Stimulated activated CD4-positive, alpha-beta T cell treated with anti-CD3 and anti-CD28 coated beads, Interleukin-4, amount 100 ng/mL, for 4 hours (primary cell): Measurements from ENCODE around the gene TACC3.

Experiments used
- DNase-seq, 2 experiments: peaks; one replicate each; pipeline ENCODE4 v3.0.0-alpha.2; 2020

Gene TACC3

DNA sequence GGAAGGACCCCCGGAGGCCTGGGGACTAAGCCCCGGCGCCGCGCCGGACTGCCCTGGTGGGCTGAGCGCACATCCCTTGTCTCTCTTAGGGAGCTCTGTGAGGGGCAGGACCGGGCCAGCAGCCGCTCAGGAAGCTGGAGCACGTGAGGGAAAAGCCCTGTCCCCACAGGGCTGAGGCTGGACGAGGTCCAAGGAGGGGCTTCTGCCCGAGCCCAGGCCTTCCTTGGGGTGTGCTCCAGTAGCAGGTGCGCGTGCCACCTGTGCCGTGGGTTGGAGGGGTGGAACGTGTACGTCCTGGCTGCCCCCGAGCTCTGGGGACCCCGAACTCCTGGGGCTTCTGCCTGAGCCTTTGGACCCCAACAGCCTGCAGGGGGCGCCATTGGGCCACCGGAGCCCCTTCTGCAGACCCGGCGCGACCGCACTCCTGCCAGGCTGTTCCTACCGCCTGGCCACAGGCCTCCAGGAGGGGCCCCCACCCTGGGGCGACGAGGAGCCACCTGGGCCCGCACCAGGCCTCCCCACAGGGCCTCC is 27.2 kb downstream of the TACC3 start:
- peak; percentile 63 to 82 for DNase-seq

DNA sequence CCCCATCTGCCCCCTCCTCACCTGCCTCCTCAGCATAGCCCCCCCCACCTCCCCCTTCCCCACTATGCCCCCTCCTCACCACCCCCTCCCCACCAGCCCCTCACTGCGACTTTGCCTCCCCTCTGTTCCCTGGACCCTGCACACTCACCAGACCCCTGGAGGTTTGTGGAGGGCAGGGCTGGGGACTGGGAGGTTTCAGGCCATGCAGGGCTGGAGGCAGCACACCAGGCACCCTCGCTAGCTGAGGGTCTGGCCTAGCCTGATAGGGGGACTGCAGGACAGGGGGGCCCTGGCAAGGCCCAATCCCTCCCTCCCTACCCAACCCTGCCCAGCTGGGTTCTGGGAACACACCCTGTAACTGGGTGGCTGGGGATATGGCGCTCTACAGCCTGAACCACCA is 28.0 kb downstream of the TACC3 start:
- DNase-seq, result no peak

DNA sequence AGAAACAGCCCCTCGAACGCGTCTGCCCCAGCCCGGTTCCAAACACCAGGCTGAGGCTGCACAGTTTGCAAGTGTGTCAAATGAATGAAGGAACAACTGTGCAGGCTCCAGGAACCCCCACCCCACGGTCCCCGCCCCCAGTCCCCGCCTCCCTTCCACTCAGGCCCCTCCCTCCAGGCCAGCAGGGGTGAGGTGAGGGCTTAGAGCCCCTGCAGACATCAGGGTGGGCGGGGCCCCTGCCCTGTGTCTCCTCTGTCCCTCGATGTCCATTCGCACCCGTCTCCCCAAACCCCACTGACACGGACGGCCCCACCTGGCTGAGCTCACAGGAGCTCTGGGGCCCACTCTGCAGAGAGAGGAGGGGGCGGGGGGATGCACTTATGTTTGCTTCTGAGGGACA is 28.5 kb downstream of the TACC3 start:
- no peak for DNase-seq

DNA sequence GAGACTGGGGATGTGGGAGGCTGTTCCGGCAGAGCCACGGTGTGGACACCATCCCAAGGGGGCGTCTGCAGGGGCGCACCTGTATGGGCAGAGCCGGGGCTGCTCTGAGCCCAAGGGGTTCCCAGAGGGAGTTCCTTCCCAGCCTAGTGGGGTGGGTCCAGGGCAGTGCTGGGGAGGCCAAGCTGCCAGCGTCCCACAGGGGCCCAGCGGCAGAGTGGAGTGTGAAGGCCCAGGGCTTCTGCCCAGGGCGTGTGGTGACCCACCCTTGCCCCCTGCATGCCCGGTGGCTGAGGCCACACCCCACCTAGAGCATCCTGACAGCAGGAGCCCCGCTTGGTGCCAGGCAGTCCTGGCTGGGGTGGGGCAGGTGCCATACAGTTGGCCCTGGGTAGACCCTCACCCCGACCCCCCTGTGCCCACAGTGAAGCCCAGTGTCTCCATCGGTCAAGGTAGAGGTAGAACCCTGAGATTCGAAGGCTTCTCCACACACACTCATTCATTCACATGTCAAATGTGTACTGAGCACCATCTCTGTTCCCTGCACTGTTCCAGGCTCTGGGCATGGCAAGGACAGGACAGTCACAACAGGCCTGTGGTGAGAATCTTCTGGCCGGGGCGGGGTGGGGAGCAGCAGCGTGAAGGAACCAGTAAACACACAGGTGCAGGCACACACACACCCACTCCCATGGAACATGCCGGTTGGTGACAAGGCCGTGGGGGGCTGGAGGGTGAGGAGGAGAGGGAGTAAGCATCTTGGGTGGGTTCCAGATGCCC is 29.2 kb downstream of the TACC3 start:
- DNase-seq, result no peak

DNA sequence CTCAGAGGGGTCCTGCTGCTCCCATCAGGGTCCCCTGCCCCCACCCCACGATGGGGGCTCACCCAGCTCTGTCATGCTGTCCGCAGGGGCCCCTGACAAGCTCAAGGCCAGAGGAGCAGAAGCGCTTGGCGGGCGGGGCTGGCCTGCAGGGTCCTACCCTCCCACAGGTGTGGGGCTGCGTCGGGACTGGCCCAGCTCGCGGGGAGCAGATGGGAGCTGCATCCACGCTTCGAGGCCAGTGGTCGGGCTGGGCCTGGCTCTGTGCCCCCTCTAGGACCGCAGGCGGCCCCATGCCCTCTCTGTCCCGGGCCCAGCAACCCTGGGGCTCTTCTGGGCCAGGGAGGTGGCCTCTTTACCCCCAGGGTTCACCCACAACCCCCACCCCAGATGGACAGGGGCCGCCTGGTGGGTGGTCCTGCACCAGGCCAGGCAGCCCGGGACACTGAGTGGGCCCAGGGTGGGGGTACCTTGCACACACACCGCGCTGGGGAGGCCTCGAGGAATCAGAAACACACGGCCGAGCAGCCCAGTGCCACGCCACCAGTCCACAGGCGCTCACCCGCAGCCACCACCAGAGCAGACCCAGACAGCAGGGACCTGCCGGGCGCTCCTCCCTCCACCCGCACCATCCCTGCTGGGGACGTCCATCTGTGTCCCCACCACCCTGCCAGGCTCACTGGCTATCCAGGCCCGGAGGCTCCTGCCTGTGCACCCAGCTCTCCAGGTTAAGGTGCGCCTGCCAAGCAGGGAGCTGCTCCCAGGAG is 30.0 kb downstream of the TACC3 start:
- no peak for DNase-seq

DNA sequence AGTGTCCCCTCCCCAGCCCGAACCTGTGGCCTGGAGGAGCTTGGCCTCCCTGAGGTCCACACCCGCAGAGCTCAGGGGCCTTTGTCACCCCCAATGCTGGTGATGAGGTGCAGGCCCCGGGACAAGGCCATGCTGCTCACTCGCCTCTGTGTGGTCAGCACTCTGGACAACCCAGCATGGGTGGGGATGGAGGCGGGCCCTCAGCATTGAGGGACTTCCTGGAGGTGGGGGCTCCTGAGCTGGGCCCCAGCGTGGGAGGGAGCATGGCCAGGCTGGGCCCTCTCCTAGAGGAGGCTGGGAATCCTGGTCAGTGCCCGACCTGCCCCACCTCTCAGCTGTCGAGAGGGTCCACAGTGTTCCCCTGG is 30.6 kb downstream of the TACC3 start:
- no peak for DNase-seq

DNA sequence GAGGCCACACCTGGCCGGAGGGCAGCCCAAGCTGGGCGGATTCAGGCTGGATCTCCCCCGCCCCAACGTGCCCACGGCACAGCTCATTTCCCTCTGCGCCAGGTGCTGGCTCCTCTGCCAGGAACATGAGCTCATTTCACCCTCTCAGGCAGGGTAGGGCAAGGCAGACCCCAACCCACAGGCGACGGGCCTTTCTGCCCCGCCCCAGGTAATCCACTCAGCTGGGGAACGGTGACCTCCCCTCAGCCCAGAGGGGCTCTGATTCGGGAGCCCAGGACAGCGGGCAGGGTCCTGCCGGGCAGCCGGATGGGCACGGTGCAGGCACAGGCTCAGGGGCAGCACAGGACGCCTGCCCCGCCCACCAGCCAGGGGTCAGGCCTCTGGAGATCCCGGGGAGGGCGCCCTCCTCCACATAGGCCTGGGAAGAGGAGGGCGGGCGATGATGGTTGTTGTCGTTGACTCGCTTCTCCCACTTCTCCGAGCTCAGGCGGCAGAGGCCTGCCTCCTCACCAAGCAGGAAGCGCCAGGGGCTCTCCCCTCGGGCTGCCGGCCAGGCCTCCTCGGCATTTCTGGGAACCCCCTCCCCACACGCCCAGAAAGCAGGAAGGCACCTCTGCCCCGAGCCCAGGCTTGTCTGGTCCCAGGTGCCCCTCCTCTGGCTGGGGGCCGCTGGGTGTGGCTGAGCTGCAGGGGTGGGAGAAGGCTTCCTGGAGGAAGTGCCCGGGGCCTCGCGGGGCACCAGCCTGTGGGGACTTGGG is 31.1 kb downstream of the TACC3 start:
- no peak for DNase-seq

DNA sequence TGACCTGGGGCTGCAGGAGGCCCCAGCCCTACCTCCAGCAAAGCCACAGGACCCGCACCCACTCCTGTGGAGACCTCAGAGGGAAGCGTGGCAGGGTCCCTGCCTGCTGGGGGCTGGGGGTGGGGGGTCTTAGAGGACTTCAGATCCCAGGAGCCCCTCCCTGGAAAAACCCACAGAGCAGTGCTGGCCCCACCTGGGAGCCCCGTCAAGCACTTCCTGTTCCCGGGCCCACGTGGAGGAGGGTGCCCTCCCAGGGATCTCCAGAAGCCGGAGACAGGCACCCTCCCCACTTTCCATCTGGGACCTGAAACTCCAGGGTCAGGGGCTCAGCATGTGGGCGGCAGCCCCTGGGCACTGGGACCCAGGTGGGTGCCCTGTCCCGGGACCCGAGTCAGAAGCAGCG is 32.0 kb downstream of the TACC3 start:
- no peak for DNase-seq

DNA sequence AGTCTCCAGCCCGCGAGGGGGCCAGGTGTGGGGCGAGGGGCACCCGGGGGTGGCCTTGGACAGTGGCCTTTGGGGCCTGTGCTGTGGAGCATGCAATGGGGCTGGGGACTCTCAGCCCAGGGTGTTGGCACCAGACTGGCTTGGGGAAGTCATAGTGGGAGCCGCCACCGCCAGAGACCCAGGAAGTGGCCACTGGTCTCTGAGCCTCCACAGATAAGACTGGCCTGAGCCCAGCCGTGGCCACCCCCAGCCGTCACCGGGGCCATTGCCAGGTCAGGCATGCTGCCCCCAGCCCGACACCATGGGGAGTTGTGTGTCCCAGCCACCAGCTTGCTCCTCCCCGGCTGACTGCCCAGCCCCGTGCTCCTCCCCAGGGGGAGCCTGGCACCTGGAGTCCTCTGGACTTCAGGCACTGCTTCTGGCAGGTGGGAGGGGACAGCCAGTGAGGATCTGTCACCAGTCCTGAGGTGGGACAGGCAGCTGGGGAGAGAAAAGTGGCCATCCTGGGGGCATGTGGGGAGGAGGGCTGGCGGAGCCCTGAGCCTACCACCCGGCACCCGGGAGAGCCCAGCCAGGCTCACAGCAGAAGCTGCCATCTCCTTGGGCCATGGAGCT is 32.5 kb downstream of the TACC3 start:
- no peak for DNase-seq

DNA sequence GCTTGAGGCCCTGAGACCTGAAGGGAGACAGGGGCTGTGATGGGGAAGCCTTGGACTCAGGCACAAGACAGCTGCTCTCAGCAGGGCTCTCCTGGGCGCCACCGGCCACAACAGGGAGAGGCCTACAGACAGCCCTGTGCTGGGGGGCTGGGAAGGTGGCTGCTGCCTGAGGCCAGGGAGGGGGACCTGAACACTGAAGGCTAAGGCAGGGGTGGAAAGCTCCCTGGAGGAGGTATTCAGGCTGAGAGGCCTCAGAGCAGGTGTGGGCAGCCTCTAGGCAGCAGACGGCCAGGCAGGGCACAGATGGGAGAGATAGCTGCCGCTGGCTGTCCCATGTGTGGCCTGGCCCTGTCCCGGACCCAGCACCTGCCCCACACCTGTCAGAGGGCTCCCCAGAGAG is 33.0 kb downstream of the TACC3 start:
- DNase-seq, result no peak

DNA sequence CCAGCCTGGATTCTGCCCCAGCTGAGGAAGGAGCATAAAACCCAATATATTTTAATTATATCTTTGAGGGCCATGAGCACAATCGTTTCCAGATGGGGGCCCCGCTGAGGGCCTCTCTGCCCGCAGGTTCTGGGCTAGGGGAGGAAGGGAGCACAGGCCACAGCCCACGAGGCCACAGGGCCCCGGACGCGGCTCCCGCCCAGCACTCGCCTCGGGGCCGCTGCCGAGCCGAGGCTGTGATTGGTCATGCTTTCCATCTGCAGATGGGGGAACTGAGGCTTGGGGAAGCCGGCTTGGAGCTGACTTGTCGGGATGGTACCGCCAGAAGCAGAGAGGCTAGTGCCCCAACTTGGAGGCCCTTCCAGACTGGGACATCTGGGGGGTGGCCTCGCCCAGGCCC is 34.0 kb downstream of the TACC3 start:
- DNase-seq, result no peak

DNA sequence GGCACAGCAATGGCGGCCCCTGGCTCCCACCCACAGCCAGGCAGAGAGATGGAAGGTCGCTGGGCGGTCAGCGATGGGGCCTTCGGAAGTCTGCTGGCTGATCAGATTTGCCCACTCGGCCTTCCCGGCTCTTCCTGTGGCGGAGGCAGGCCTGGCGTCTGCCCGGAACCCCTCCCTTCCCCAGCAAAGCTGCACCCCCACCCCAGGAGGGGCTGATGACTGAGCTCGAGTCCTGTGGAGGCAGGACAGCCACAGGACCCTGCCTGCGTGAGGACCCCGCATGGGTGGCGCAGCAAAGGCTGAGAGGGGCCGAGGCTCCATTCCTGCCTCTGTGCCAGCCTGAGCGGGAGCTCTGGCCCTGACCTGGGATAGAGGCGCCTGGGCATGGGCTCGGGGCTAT is 34.8 kb downstream of the TACC3 start:
- DNase-seq, result no peak

DNA sequence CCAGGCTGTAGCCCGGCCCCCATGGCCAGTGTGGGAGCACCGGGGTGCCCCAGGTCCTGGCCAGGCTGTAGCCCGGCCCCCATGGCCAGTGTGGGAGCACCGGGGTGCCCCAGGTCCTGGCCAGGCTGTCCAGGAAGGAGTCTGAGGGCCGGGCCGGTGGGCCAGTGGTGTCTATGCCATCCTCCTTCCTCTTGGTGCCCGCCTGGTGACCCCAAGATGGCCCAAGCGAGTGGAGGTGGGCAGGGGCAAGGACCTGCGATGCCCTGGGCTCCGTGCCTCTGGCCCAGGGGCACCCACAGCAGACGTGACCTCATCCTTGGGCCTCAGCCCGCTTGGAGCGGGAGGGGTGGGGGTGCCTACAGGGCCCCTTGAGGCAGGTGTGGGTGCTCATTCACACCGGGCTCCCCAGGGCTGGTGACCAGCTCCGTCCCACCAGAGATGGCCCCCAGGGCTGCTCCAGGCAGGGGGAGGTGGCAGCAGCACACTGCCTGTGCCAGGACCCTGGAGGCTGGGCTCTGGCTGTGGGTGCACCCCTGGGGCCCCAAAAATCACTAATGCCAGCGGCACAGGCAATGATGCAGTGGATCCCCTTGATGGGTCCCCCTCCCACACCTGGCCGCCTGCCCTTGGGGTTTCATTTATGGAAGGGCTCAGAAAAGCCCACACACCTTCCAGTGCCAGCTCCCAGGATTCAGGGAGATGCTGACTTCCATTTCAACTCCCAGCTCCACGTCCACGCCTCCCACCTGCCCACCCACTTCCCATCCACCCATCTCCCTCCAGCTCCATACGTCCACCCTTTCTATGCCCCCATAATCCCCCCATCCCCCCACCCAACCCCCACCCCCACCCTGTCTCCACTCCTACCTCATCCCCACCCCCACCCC is 35.8 kb downstream of the TACC3 start:
- no peak for DNase-seq

DNA sequence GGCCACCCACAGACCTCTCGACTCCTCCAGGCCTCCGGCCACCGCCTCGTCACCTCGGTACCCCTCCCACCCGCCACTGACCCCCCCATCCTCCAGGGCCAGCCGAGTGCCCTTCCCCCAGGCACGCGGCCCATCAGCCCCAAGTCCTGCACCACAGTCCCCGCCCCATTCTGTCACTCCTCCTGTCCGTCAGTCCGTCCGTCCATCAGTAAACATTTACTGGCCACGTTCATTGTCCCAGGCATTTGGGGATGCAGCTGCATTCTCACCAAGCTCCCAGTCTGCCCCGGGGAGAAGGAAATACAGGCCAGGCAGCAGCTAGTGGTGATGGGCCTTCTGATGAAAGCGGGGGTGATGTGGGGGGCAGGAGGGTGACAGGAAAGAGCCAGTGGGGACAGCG is 36.5 kb downstream of the TACC3 start:
- DNase-seq, result no peak

DNA sequence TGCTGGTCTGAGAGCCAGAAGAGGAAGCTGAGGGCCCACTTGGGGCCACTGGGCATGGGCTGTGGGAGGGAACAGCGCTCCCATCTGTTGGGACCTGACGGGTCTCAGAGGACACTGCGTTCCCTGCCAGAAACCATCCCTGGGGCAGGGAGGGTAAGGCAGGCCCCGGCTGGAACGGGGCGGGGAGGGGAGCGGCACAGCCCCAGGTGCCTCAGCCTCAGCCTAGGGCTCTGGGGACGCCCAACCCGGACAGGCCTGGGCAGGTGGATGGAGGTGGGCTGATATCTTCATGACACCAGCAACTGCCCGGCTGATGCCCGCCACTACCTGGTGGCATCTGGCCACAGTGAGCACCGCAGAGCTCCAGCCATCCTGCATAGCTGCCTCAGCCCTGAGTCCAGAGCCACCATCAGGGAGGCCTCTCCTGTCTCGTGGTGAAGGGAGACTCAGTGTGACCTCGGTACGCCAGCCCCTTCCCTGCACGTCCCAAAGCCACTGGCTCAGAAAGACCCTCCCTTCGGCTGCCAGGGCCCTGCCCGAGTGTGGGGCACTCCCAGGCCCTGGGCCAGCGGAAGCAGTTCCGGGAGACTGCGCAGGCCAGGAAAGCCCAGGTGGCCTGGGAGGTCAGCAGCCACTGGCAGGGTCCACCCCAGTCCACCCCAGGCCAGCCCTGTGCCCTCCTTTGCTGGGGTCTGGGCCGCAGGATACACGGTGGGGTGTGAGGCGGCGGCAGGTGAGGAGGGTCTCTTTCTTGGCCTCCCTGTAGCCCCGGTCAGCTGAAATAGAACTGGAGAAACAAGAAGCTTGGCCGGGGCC is 37.2 kb downstream of the TACC3 start:
- no peak for DNase-seq

DNA sequence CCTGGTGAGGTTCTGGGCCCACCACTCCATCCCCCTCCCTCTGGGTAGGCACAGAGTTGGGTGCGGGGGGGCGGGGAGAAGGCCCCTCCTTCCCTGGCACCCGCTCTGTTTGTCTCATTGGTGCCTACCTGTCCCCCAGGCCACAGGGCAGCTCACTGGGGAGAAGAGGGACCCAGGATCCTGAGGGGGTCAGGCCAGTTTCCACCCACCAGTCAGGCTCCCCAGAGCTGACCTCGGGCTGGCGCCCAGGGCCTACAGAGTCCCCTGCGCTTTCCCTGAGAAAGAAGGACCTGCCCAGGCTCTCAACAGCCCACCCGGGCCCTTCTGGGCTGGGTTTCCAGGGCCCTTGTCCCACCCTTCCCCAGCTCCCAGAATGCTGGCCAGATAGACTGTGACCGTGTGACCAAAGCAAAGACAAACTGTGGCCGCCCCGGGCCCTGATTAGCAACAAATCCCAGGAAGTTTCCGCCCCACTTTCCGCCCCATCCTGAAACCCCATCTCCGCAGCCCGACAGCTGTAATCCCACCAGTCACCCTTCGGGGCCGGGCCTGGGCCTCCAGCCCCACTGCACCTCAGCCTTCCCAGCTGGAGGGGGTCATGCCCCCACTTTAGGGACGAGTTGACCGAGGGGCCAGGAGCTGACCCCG is 38.0 kb downstream of the TACC3 start:
- no peak for DNase-seq

DNA sequence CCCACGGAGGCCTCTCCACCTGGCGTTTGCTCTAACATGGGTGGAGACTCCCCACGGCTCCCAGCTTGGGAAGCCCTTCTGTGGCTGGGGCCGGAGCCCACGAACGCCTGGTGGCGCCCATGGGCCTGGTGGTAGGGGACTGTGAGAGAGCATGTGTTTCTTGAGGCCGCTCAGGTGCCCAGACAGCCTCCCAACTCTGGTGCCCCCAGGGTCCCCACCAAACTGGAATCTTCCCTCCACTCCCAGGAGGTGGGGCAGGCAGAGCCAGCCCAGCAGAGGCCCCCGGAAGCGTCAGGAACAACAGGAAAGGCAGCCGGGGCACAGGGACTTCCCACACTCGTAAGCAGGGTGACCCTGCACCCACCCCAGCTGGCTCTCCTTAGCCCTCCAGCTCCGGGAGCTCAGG is 38.5 kb downstream of the TACC3 start:
- DNase-seq, result no peak

DNA sequence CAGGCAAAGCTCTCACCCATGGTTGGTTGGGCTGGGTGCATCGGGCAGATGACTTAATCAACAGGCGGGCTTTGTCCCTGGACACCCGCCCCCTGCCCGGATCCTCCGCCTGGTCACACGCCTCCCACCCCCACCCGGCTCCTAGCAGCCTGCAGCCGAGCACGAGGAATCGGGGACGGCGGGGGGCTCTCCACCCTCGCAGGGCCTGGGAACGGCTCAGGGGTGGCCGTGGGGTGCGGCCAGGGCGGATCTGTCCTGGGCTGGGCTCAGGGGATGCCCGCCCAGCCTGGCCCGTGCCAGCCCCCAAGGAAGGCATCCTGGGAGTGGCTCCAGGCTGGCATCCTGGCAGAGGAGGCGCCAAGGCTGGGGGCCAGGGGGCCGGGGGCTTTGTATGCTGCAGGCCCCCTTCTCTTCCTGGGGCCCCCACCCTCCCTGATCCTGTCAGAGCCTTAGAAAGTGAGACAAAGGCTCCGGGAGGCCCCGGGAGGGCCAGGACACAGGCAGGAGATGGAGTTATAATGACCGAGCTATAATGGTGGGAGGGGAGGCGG is 39.3 kb downstream of the TACC3 start:
- no peak for DNase-seq

DNA sequence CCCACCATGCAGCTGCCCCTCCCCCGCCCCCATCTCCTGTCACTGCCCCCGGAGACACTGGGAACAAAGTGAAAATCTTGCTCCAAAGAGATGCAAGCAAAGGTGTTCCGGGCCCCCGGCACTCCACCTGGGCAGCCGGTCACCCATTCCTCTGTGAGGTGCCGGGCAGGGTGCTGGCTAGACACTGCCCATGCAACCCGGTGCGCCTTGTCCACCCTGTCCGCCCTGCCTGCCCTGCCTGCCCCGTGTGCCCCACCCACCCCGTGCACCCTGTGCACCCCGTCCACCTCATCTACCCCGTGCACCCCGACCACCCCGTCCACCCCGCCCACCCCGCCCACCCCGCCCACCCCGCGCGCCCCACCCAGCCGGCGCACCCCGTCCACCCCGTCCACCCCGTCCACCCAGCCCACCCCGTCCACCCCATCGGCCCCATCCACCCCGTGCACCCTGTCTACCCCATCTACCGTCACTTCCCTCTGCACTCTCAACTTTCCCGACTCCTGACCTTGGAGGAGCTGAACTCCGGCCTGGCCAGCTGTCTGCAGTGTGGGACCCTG is 39.9 kb downstream of the TACC3 start:
- DNase-seq, result no peak
